ENCODE data around the gene RASSF1. TPM values are rescaled to one million over a fixed set of nuclear protein-coding genes. Genes with fewer than 3 reads are reported as not detected.

Gene RASSF1
- total RNA-seq, 1 experiment from 2014 or later, result 15.8 TPM

DNA sequence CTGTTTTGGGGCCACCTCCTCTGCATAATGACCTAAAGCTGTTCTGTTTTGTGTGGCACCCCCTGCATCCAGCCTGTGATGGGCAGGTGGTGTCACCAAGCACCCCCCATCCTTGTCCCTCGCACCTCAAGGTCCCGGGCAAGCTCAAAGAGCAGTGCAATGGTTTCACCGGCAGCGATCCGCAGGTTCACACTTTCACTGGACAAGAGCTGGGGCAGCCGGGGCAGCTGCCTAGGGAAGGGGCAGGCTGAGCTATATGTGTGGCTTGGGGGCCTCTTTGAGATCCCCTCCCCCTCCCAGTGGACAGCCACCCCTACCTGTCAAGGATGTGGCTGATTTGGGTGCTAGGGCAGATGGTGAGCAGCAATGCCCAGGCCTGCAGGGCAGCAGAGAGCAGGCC lies 51.5 kb downstream of the RASSF1 start:
- Mint-ChIP-seq H3K27ac (no peak overlapping the region), H3K4me3 (peak overlapping the region in 1 of 2 experiments; percentile 29; a peak in 1 of 5 replicates)
- no CpG with 5 or more reads among the region's 6 CpGs for WGBS (ENCODE audit: extremely low coverage, insufficient read length, low lambda C conversion rate)

More for the DNA sequence above, 51.5 kb downstream of the RASSF1 start:
- H3K79me1 ChIP-seq (ENCODE audit: insufficient read depth, low read depth, low read length, poor library complexity, severe bottlenecking), result no peaks in the 10 kb centered on the region
- H3K23ac ChIP-seq (ENCODE audit: insufficient read length, low read depth, low read length), result no peak overlapping the region
- no peak overlapping the region for H3K9ac ChIP-seq (ENCODE audit: extremely low read depth, insufficient read length, low read length)
- no peak overlapping the region for H3K27ac ChIP-seq (ENCODE audit: insufficient read length, low read depth, low read length)
- H3T11ph ChIP-seq (ENCODE audit: low read length), result no peak overlapping the region
- Mint-ChIP-seq H3K4me1 (peaks cover 11% of the 10 kb centered on the region in 2 experiments), H3K9me3 (no peaks in the 10 kb centered on the region; a peak in 1 of 5 replicates), H3K36me3 (ENCODE audit: insufficient read depth in 1 of 3, low read depth in 3 of 3) (peaks cover 26 to 44% (median 40%) of the 10 kb centered on the region in 3 experiments; a peak in 6 of 7 replicates), H3K27me3 (ENCODE audit: low read depth) (no peaks in the 10 kb centered on the region)
- no peaks in the 10 kb centered on the region for H3K4me1 ChIP-seq (ENCODE audit: insufficient read depth, low read length)
- peaks cover 3% of the 10 kb centered on the region; the same call in 1 of the 2 replicates for H3K79me2 ChIP-seq (ENCODE audit: insufficient read depth, low read length)
- peaks cover 5% of the 10 kb centered on the region for H3K23me2 ChIP-seq (ENCODE audit: insufficient read length, low read depth, low read length, poor library complexity, severe bottlenecking)
- no peaks in the 10 kb centered on the region for H4K20me1 ChIP-seq (ENCODE audit: control insufficient read depth, insufficient read depth, insufficient read length)
- H2AK5ac ChIP-seq (ENCODE audit: insufficient read length, low read length), result no peak overlapping the region
- no peak overlapping the region for H4K5ac ChIP-seq (ENCODE audit: insufficient read length, low read depth, low read length)
- no peak overlapping the region for H2BK120ac ChIP-seq (ENCODE audit: low read depth, low read length, poor library complexity, severe bottlenecking)
- no peak overlapping the region for H2BK5ac ChIP-seq (ENCODE audit: insufficient read length, low read length)
- H4K8ac ChIP-seq (replicated peaks; ENCODE audit: insufficient read length, low read depth, low read length), result no peak overlapping the region
- H4K91ac ChIP-seq (ENCODE audit: insufficient read length, low read depth, low read length), result no peak overlapping the region
- no peak overlapping the region for H3K18ac ChIP-seq (ENCODE audit: insufficient read length, low read depth, low read length)
- H3K56ac ChIP-seq (ENCODE audit: insufficient read length, low read depth, low read length), result no peak overlapping the region
- no peaks in the 10 kb centered on the region for H3K9me3 ChIP-seq (ENCODE audit: control insufficient read depth, low read depth, low read length)
- no peak overlapping the region for H2BK15ac ChIP-seq (ENCODE audit: low read depth, low read length)
- no peak overlapping the region for H3K14ac ChIP-seq (ENCODE audit: insufficient read depth, low read length)
- H2BK12ac ChIP-seq (ENCODE audit: insufficient read length, low read depth, low read length), result no peak overlapping the region
- no peak overlapping the region for H2AFZ ChIP-seq (ENCODE audit: low read length)
- no peak for DNase-seq
- no peak overlapping the region for H3K4ac ChIP-seq (ENCODE audit: low read depth, low read length)
- TF ChIP-seq, protein P1, sequence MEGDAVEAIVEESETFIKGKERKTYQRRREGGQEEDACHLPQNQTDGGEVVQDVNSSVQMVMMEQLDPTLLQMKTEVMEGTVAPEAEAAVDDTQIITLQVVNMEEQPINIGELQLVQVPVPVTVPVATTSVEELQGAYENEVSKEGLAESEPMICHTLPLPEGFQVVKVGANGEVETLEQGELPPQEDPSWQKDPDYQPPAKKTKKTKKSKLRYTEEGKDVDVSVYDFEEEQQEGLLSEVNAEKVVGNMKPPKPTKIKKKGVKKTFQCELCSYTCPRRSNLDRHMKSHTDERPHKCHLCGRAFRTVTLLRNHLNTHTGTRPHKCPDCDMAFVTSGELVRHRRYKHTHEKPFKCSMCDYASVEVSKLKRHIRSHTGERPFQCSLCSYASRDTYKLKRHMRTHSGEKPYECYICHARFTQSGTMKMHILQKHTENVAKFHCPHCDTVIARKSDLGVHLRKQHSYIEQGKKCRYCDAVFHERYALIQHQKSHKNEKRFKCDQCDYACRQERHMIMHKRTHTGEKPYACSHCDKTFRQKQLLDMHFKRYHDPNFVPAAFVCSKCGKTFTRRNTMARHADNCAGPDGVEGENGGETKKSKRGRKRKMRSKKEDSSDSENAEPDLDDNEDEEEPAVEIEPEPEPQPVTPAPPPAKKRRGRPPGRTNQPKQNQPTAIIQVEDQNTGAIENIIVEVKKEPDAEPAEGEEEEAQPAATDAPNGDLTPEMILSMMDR (conservative IDR thresholded peaks at IDR 0.05), result no peak
- H2BK20ac ChIP-seq (ENCODE audit: low read depth, low read length, poor library complexity, severe bottlenecking), result no peak overlapping the region
- no peak overlapping the region for H3K4me2 ChIP-seq (ENCODE audit: insufficient read depth, insufficient read length, low read length)
- H3K27me3 ChIP-seq (ENCODE audit: insufficient read depth, low read length), result no peaks in the 10 kb centered on the region
